T-helper 1 cell (primary cell): Measurements from ENCODE around the gene ALDH1L1.

Source experiments
- DNase-seq, 5 donors: peaks; one replicate each; pipeline ENCODE4 v3.0.0-alpha.2; 2012 to 2020

Gene ALDH1L1

DNA sequence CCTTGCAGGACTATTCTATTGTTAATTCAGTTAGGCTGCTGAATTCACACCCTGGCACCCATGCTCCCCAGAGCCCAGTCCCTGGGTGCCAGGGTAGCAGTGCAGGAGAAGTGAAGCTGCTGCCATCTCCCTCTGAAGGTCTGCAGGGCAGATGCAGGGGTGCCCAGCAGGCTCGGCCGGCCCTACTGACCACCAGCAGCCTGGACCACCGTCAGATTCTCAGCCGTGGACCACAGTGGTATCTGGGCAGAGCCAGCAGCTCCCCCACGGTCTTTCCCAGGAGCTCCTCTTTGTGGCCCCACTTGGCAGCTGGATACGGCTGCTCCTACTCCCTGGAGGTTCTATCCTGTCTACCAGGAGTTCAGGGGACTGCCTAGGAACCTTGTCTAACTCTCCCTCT lies 46.8 kb downstream of the ALDH1L1 start:
- DNase-seq = peak in 1 of 5 donors; percentile 4

DNA sequence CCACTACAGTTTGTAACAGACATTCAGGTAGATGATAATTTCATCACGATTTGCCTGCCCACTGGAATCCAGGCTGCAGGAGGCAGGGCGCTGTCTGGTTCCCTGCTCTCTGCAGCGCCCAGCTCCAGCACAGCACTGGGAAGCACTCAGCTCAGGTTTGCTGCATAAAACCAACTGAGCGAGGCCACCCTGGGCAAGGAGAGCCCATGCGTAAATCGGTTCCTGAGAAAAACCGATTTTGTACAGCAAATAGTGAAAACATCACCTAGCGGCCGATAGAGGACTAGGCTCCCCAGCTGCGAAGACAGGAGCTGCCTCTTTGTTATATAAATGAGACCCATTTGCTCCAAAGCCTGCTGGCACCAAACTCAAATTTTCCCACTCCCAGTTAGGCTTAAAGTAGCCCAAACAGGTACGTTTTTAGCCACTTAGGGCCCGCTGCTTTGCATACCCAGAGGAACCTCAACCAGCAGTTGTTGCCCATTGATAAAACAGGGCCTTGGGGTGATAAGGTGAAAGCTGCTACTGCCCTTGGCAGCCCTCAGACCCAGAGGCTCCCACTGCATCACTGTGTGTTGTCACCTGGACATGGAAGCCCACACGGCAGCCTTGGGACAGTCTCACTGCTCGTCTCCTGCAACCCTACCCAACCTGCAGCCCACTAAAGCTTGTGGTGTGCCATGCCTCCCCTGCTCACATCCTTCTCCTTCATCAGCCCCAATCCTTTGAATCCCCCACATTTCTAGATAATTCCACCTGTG lies 47.5 kb downstream of the ALDH1L1 start:
- no peak for DNase-seq

DNA sequence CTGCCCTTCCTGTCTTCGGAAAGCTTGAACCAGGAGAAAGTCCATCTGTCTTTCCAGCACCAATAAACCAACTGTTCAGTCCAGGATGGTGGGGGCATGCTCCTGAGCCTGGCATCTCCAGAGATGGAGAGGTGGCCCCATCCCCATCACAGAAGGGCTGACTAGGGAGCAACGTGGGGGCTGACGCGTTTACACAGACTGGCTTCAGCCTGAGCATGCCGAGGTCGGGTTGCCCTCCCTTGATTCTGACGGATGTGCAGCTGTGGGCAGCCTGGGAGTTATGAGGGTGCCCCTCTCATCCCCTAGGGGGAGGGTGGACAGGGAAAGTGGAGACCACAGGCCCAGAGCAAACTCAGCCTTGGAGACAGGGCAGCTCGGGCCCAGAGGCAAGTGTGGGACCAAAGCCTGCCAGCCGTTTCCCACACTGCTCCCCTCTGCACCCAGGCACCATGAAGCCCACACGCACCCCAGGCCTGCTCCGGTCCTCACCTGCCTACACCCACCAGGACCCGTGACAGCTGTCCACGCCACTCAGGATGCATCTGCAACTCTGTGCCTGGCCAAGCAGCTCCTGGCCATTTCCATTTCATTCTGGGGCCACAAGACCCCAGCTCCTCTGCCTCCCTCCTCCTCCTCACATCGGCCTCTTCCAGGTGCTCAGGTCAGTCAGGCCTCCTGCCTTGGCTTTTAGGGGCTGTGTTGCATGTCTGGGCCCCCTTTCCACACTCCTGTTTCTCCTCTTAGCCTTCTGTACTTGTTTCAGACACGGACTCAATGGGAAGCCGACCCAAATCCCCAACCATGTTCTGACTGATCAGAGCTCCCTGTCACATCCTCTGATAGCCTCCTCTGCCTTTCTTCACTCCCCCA lies 48.3 kb downstream of the ALDH1L1 start:
- DNase-seq = peak in 1 of 5 donors; percentile 2

DNA sequence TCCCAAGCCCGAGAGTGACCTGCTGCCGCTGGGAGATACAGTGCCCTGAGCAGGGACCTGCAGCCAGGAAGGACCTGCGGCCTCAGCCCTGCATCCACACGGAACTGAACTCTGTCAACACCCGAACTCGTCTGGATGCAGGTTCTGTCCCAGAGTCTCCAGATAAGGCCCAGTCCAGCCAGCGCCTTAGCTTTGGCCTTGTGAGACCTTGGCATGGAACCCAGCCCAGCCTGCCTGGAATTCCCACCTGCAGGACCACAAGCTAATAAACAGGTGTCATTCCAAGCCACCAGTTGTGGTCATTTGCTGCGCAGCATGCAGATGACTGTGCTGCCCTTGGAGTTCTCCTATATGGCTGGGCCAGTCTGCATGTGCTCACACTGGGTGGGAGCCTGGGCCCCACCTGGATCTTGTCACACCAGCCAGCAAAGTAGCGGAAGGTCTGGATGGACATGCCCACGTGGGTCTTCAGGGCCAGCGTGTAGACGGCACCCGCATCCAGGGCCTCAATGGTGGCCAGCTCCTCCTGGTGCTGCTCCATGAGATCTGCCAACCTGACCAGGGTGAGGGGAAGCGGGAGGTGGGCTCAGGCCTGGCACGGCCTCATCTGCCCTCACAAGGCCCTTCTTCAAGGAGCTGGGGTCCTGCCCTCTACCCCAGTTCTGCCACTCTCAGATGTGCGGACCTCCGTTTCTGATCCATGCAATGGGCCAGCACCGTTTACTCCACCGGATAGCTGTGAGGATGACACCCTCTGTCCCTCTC lies 49.2 kb downstream of the ALDH1L1 start:
- peak in 1 of 5 donors; percentile 4 for DNase-seq

DNA sequence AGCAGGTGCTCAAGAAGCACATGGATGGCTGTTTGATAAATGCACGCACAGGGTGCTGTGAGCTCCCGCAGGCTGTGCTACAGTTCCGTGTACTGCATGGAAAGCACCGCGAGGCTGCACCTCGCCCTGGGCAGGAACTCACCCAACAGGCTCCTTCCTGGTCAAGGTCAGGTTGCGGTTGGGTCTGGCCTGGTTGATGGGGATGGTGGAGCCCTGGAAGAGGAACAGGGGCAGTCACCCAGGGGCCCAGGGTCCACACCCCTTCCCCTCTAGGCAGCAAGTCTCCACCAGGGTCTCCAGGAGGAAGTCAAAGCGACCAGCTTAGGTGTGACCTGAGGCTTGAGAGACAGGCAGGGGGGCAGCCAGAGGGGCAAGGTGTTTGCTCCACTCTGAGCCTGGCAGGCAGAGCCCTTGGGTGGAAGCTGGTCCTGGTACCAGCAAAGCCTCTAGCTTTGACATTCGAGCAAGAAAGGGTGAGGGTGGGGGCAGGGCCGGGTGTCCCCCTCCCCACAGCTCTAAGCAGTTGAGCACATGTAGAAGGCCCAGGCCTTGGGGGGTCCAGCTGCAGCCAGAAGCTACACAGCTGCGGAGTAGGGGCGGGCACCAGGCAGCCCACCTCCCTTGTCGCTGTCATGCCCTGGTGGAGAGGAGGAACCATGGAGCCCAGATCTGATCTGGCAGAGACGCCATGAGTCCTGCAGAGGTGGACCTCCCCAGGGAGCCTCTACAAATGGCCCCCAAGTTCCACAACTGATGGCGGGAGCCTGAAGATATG lies 50.1 kb downstream of the ALDH1L1 start:
- DNase-seq = peak in 1 of 5 donors; percentile 7

DNA sequence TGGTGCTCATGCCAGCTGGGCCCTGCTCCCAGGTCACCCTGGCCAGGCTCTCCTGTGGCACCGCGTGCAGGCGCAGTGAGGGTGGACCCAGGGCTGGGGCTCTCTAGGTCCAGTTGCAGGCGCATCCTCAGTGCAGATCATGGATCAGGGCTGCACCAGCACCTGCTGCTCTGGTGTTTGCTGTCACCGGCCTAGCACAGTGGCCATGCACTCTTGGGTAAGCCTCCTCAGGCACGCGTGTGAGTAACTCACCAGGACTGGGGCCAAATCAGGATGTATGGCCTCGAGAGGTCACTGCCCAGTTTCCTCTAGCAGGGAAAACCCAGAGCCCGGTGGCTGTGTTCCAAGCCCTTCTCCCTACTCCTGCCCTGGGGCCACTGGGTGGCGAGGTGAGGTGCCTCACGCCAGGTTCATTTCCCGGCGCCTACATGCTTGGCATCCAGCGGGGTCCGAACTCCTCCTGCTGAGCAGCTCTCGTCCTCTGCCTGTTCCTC lies 50.9 kb downstream of the ALDH1L1 start:
- DNase-seq = peak in 1 of 5 donors; percentile 10

DNA sequence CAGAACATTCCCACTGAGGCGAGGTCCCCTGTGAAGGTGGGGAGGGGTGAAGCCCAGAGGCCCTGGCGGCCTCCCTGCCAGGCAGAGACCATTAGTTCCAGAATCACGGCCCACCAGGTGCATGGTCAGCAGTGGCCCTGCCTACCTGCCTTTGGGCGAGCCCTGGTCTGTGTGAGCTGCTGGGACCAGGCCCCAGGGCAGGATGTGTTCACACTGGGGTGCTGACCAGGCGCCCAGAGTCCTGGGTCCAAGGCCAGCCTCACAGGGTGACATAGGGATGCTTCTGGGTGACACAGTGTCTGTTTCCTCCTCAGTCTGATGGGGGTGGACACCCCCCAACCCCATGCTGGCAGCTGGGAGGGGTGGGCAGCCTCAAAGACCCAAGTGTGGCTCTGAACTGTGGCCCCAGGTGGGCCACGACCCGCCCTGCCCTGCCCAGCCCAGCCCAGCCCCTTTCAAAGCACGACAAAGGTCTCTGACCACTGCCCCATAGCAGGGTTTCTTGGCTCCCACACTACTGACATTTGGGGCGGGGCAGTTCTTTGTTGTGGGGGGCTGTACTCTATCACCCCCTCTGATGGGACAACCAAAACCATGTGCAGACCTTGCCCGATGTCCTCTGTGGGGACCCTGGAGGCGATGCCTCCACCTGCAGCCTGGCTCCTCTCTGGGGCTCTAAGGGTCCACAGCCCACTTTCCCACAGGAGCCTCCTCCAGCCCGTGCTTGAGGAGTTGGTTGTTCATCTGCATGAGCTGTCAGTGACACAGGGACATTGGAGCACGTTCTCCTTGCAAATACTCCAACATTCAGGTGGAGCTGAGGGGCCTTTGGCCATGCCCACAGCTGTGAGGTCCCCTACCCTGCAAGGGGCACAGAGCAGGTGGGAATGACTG lies 51.6 kb downstream of the ALDH1L1 start:
- peak in 1 of 5 donors; percentile 8 for DNase-seq

DNA sequence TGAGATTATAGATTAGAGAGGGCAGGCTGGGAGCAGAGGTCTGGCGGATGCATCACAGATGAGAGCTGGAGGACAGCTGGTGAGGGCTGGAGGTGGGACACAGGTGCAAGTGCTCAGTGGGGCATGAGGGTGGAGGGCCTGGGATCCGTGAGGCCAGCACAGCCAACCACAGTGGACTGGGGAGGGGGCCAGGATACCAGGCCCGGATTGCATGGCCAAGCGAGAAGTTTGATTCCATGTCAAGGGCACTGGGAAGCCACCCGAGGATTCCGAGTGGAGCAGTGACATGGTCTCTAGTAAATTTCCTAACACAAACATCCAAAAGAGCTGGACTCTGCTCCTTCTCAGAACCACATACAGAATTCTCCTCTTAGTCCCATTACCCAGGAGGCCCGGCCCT lies 52.5 kb downstream of the ALDH1L1 start:
- DNase-seq = no peak

DNA sequence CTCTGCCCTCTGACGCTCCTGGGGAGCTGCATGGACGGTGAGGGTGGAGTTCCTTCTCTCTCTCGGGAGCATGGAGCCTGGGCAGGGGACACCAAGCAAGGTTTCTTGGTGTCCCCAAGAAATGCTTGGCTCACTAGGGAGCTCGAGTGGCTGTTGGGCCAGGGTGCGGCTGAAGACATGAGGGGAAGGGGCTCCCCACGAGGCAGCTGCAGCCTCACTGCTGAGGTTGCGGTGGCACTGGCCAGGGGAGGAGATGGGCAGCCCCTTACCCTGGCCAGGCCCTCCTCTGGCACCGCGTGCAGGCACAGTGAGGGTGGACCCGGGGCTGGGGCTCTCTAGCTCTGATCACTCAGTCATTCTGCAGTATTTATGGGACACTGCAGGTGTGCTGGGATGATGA lies 52.9 kb downstream of the ALDH1L1 start:
- peak in 1 of 5 donors; percentile 9 for DNase-seq

DNA sequence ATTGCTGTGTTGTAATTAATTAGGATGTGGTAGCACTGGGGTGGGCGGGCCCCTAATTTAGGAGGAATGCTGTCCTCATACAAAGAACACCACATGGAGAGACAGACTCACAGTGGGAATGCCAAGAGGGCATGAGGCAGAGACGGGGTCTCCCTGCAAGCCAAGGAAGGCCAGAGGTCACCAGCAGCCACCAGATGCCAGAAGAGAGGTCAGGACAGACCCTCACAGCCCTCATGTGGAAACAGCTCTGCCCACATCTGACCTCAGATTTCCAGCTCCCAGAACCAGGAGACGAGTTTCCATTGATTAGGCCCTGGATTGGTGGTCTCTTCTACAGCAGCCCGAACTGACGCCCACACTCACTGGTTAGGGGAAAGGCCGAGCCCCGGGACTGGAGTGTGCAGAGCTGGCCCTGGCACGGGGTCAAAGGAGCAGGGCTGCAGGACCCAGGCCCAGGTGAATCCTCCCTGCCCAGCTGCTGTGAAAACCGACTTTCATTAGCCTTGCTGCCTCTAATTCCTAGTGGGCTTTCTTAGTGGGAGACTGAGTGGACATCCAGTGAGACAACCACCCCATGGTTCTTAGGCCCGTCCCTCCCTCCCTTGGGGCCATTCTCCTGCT lies 53.5 kb downstream of the ALDH1L1 start:
- peak in 1 of 5 donors; percentile 3 for DNase-seq

DNA sequence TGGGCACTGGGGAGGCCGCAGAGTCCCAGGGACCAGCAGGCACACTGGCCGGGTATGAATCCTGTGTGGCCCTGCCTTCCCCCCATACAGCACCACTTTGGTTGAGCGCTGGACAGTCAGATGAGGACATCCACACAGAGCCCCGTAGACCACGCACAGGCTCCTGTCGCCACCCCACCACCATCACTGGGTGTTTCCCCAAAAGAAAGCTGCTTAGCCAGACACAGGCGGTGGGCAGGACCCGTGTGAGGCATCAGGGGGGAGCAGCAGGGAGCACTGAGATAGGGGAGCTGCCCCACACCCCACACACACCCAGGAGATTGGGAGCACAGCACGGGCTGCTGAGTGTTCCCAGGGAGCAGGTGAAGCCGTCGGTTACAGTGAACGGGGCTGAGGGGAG lies 54.1 kb downstream of the ALDH1L1 start:
- peak in 1 of 5 donors; percentile 4 for DNase-seq

DNA sequence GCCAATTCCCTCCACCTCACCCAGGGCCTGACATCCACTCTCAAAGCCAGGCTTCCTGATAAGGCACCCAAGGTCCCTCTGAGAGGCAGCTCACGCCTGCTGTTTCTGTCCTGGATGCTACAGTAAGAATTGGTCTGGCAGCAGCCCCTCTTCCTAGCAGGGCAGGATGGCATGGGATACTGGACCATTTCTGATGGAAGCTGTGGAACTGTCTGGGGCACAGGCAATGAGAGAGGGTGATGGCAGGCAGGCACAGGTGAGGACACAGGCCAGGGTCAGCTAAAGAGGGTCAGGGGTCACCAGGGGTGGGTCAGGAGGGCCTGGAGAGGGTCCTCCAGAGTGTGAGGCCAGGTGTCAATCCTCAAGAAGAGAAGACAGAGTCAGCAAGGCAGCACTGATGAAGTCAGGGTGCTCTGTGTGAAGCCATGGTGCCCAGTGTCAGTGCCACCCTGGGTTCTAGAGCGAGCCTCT lies 54.6 kb downstream of the ALDH1L1 start:
- no peak for DNase-seq

DNA sequence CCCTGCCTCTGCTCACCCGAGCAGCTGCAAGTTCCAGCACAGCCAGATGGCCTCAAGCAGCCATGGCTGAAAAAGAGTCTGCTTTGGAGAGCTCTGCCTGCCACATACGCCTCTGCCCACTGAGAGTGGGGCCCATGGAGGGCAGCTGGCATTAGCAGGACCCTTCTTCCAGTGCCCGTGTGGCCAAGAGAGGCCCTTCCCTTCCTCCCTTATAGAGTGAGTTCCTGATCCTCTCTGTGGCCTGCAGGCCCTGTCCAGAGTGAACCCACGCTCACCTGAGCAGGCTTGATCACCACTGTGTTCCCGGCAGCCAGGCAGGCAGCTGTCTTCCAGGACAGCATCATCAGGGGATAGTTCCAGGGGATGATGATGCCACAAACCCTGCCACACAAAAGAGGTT lies 55.0 kb downstream of the ALDH1L1 start:
- peak in 1 of 5 donors; percentile 4 for DNase-seq

DNA sequence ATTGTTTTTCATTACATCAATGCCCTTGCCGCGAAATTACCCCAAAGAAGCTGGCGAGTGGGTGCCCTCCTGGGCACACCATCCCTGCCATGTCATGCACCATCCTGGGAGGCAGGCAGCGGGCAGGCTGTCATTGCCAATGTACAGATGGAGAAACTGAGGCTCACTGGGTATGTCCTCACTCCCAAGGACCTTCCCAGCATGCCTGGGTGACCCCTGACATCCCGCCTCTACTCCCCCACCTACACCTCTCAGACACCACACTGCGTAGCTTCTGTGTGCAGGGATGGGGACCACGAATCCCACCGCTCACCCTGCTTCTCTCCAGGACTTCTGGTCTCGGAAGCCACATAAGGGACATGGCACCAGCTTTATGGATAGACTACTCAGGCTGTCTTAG lies 55.5 kb downstream of the ALDH1L1 start:
- no peak for DNase-seq

DNA sequence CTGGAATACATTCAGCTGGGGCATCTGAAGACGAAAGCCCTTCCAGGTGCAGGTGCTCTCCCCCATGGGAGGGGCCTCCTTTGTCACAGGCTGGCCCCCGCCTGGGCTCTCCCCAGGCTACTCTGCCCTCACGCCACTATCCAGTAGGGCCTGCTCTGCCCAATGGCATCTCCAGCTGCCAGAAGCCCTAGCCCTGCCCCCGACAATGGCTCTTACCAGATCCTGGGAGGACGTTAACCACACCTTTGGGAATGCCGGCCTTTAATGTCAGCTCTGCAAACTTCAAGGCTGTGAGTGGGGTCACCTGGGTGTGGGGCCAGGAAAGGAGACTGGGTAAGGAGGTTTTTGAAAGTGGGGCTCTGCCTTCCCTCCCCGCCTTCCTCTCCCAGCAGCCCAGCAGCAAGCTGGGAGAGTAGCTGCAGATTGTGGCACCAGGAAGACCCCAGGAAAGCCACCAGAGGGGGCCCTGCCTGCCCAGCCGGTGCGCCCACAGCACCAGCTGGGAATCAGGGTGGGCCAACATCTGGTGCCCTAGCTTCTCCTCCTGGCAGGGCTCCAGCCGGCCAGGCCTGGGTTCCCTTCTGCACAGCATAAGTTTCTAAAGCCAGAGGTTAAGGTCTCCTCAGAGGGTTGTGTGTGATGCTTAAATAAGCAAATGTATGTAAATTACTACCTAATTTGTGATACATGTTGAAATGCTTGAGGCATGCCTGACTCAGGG lies 56.1 kb downstream of the ALDH1L1 start:
- peak in 1 of 5 donors; percentile 4 for DNase-seq

DNA sequence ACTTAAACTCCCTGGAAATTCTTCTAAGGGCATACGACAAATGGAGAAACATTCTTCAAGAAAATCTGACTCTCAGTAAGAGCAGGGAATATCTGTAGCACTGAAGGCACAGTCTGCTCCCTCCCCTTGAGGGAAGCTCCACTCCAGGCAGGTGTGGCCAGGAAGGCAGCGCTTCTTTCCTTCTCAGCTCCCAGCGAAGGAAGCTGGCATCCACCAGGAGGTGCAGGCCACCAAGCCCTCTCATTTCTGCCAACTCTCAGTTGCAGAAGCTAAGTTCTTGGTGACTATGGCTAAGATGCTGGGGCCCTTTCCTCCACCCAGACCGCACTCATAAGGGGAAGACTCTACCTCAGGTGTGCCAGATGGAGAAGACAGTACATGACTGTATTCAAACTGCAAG lies 58.8 kb downstream of the ALDH1L1 start:
- DNase-seq = no peak

DNA sequence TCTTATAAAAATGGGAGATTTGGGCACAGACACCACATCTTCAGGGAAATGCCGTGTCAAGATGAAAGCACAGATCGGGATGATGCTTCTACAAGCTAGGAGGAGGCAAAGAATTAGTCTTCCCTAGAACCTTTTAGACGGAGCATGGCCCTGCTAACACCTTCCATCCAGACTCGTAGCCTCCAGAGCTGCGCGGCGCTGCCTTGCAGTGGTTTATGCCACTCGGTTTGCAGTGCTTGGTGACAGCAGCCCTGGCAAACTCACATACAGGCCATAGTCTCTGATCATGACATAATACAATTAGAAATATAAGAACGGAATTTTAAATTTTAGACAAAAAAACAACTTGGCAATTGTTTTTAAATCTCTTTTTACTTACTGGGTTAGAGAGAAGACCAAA lies 59.3 kb downstream of the ALDH1L1 start:
- no peak for DNase-seq

DNA sequence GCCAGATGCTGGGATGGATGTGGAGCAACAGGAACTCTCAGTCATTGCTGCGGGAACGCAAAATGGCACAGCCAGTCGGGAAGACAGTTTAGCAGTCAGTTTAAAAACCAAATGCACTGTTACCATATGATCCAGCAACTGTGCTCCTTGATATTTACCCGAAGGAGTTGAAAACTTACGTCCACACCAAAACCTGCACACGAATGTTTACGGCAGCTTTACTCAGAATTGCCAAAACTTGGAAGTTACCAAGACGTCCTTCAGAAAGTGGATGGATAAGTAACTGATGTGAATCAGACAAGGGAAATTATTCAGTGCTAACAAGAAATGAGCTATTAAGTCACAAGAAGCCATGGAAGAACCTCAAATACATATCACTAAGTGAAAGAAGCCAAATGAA lies 60.4 kb downstream of the ALDH1L1 start:
- no peak for DNase-seq

DNA sequence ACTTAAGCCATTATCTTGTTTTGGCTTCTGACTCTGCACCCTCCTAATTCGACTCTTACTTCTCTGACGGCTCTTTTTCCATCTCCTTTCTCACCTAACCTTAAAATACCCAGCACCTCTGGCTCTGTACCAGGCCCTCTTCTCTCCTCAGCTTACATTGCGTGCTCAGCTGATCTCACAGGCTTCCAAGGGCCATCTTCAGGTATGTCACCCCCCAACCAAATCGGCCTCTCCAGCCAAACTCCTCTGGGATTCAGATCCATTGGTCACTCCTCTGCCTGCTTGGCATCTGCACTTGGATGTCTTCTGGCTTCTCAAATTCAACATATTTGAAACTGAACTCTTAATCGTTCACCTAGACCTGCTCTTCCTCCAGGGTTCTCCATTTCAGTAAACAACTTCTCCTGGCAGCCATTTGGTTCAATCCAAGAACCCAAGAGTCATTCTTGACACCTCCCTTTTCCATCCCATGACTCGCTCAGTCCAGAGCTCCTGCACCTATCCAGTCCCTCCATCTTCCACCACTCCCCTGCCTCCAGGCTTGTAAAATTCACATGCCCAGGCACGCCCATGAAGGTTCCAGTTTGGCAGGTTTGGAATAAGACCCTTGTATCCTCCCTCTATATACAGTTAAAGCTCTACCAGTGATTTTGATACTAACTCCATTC lies 61.2 kb downstream of the ALDH1L1 start:
- DNase-seq = no peak
